GM23338 (cell line): ENCODE measurements around the gene ATP10D. TPM values are rescaled to one million over a fixed set of nuclear protein-coding genes. Genes with fewer than 3 reads are reported as not detected.

ENCODE experiments used
- ATAC-seq: fragments of 200-7000 bp; cut with Tn5 transposase; 3 replicates; pipeline ENCODE4 v1.9.1; 2020
- DNase-seq: peaks from one replicate; pipeline ENCODE4 v3.0.0-alpha.2; 2015; ENCODE audit warnings: low spot score
- H2AFZ ChIP-seq: fragments of 200-600 bp; sonication (generic); 2 replicates; pipeline ENCODE4 v1.8.0; 2016; ENCODE audit warnings: antibody characterized with exemption, mild to moderate bottlenecking, moderate library complexity
- H3F3A ChIP-seq: fragments of 200-600 bp; sonication (generic); replicated peaks from 2 replicates; pipeline ENCODE4 v1.8.0; 2017; ENCODE audit warnings: antibody characterized with exemption, mixed run types, low read depth
- H3K27ac ChIP-seq: fragments of 200-600 bp; sonication (generic); 2 replicates; pipeline ENCODE4 v1.6.1; 2016; ENCODE audit warnings: low read depth
- H3K27me3 ChIP-seq: fragments of 200-600 bp; sonication (generic); 2 replicates; pipeline ENCODE4 v1.8.0; 2016; ENCODE audit warnings: mild to moderate bottlenecking, mixed run types, moderate library complexity; ENCODE audit not compliant: insufficient read depth
- H3K36me3 ChIP-seq: fragments of 200-600 bp; sonication (generic); 2 replicates; pipeline ENCODE4 v1.8.0; 2016; ENCODE audit warnings: mild to moderate bottlenecking; ENCODE audit not compliant: insufficient read depth
- H3K4me1 ChIP-seq: fragments of 200-600 bp; sonication (generic); 2 replicates; pipeline ENCODE4 v1.8.0; 2016; ENCODE audit warnings: mild to moderate bottlenecking, moderate library complexity; ENCODE audit not compliant: insufficient read depth
- H3K4me2 ChIP-seq: fragments of 200-600 bp; sonication (generic); 2 replicates; pipeline ENCODE4 v1.7.1; 2017; ENCODE audit warnings: mixed run types
- H3K4me3 ChIP-seq: fragments of 200-600 bp; sonication (generic); 2 replicates; pipeline ENCODE4 v1.6.1; 2016; ENCODE audit warnings: mixed run types
- H3K79me2 ChIP-seq: fragments of 200-600 bp; sonication (generic); replicated peaks from 2 replicates; pipeline ENCODE4 v1.8.0; 2017; ENCODE audit warnings: mild to moderate bottlenecking; ENCODE audit not compliant: insufficient read depth
- H3K9me2 ChIP-seq: fragments of 200-600 bp; sonication (generic); 2 replicates; pipeline ENCODE4 v1.8.0; 2017; ENCODE audit not compliant: insufficient read depth
- H4K20me1 ChIP-seq: fragments of 200-600 bp; sonication (generic); replicated peaks from 2 replicates; pipeline ENCODE4 v1.8.0; 2017; ENCODE audit warnings: mild to moderate bottlenecking; ENCODE audit not compliant: insufficient read depth
- H3K27ac Mint-ChIP-seq: 2 replicates; pipeline ENCODE4 v1.8.0; 2020; ENCODE audit warnings: inconsistent platforms, mild to moderate bottlenecking, moderate library complexity, mixed read lengths
- H3K27me3 Mint-ChIP-seq: 3 replicates; pipeline ENCODE4 v1.8.0; 2022; ENCODE audit warnings: low read depth, mild to moderate bottlenecking, moderate library complexity, mixed read lengths, inconsistent platforms; ENCODE audit not compliant: insufficient read depth, poor library complexity
- H3K36me3 Mint-ChIP-seq: 3 replicates; pipeline ENCODE4 v1.8.0; 2021; ENCODE audit warnings: low read depth, mild to moderate bottlenecking, inconsistent platforms, moderate library complexity, mixed read lengths
- H3K4me1 Mint-ChIP-seq: 3 replicates; pipeline ENCODE4 v1.8.0; 2020; ENCODE audit warnings: mild to moderate bottlenecking, inconsistent platforms, mixed read lengths
- H3K4me3 Mint-ChIP-seq: 3 replicates; pipeline ENCODE4 v1.8.0; 2021; ENCODE audit warnings: moderate library complexity, mild to moderate bottlenecking, inconsistent platforms, mixed read lengths
- H3K9me3 Mint-ChIP-seq: 3 replicates; pipeline ENCODE4 v1.8.0; 2020; ENCODE audit warnings: moderate library complexity, mild to moderate bottlenecking, inconsistent platforms, mixed read lengths
- ETS1 ChIP-seq: IDR thresholded peaks from 2 replicates; pipeline ENCODE4 v1.6.1; 2016; ENCODE audit warnings: antibody characterized with exemption
- EZH2 ChIP-seq: fragments of 200-600 bp; sonication (generic); IDR thresholded peaks from one replicate; pipeline ENCODE4 v1.8.0; 2017; ENCODE audit warnings: antibody characterized with exemption, mild to moderate bottlenecking, low read depth; ENCODE audit not compliant: unreplicated experiment
- EZH2phosphoT487 ChIP-seq: fragments of 200-600 bp; sonication (generic); IDR thresholded peaks from one replicate; pipeline ENCODE4 v1.8.1; 2018; ENCODE audit warnings: antibody characterized with exemption; ENCODE audit not compliant: unreplicated experiment
- JUNB ChIP-seq: IDR thresholded peaks from one replicate; pipeline ENCODE4 v1.6.1; 2016; ENCODE audit warnings: antibody characterized with exemption; ENCODE audit not compliant: unreplicated experiment
- STAT1 ChIP-seq: IDR thresholded peaks from one replicate; pipeline ENCODE4 v1.6.1; 2016; ENCODE audit warnings: antibody characterized with exemption; ENCODE audit not compliant: unreplicated experiment
- ZNF114 ChIP-seq: fragments of 250-450 bp; sonication (Bioruptor Pico); IDR thresholded peaks from 2 replicates; pipeline ENCODE4 v1.5.0; 2020; ENCODE audit warnings: mild to moderate bottlenecking, moderate library complexity
- ZNF462 ChIP-seq: fragments of 250-450 bp; sonication (Bioruptor Pico); IDR thresholded peaks from 2 replicates; pipeline ENCODE4 v1.5.0; 2020; ENCODE audit warnings: mild to moderate bottlenecking, moderate library complexity
- polyA plus RNA-seq: library from polyadenylated mRNA; unstranded; fragments of >200 nt; fragmentation: Nextera tagmentation; extraction: Ambion mirVana; gene quantifications from 2 replicates; pipeline ENCODE4 v1.2.1, GENCODE V29; 2016
- total RNA-seq: library from RNA; depleted of rRNA; stranded (reverse); fragments of >200 nt; shearing (Covaris generic); gene quantifications from 2 replicates; pipeline ENCODE4 v1.2.3, GENCODE V29; 2014
- TF ChIP-seq, protein P1 (sequence below): IDR thresholded peaks from one replicate; pipeline ENCODE4 v1.6.1; 2018; ENCODE audit warnings: antibody characterized with exemption; ENCODE audit not compliant: unreplicated experiment

Gene ATP10D
- total and polyA plus RNA-seq, 2 experiments from 2014 or later = 4.5 to 4.7 TPM

DNA sequence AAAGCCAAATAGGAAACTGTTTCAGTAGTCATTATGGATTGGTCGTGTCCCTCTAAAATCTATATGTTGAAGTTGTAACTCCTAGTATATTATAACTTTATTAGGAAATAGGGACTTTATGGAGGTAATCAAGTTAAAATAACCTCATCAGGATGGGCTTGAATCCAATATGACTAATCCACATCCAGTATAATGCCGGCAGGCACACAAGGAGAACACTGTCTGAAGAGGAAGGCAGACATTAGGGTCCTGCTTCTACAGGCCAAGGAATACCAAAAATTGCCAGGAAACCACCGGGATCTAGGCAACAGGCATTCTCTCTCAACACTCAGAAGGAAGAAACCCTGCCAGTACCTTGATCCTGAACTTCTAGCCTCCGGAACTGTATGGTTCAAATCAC, 130.3 kb downstream of the ATP10D start:
- Histone ChIP-seq H3K9me2 (no peaks in the 10 kb centered on the region), H3K27me3 (no peaks in the 10 kb centered on the region), H3K4me1 (no peaks in the 10 kb centered on the region), H4K20me1 (no peaks in the 10 kb centered on the region), H3K27ac (no peak overlapping the region), H3K4me3 (no peak overlapping the region), H3K79me2 (no peaks in the 10 kb centered on the region), H3F3A (no peaks in the 10 kb centered on the region), H3K36me3 (no peaks in the 10 kb centered on the region), H3K4me2 (no peak overlapping the region), H2AFZ (no peak overlapping the region)
- no peaks in the 10 kb centered on the region for H3K4me1 Mint-ChIP-seq
- H3K4me3 Mint-ChIP-seq = no peak overlapping the region
- no peak for ATAC-seq
- H3K27ac Mint-ChIP-seq = no peak overlapping the region
- H3K36me3 Mint-ChIP-seq = no peaks in the 10 kb centered on the region; the same call in 2 of the 3 replicates
- DNase-seq = no peak
- H3K9me3 Mint-ChIP-seq = peaks cover 2% of the 10 kb centered on the region; the same call in 1 of the 3 replicates
- no peaks in the 10 kb centered on the region for H3K27me3 Mint-ChIP-seq
- no peak for TF ChIP-seq EZH2
- TF ChIP-seq, protein P1, sequence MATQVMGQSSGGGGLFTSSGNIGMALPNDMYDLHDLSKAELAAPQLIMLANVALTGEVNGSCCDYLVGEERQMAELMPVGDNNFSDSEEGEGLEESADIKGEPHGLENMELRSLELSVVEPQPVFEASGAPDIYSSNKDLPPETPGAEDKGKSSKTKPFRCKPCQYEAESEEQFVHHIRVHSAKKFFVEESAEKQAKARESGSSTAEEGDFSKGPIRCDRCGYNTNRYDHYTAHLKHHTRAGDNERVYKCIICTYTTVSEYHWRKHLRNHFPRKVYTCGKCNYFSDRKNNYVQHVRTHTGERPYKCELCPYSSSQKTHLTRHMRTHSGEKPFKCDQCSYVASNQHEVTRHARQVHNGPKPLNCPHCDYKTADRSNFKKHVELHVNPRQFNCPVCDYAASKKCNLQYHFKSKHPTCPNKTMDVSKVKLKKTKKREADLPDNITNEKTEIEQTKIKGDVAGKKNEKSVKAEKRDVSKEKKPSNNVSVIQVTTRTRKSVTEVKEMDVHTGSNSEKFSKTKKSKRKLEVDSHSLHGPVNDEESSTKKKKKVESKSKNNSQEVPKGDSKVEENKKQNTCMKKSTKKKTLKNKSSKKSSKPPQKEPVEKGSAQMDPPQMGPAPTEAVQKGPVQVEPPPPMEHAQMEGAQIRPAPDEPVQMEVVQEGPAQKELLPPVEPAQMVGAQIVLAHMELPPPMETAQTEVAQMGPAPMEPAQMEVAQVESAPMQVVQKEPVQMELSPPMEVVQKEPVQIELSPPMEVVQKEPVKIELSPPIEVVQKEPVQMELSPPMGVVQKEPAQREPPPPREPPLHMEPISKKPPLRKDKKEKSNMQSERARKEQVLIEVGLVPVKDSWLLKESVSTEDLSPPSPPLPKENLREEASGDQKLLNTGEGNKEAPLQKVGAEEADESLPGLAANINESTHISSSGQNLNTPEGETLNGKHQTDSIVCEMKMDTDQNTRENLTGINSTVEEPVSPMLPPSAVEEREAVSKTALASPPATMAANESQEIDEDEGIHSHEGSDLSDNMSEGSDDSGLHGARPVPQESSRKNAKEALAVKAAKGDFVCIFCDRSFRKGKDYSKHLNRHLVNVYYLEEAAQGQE = no peak
- no peak for TF ChIP-seq ZNF462 (CRISPR knock-in tag)
- no peak for TF ChIP-seq EZH2phosphoT487
- TF ChIP-seq ZNF114 (CRISPR knock-in tag) = no peak
- TF ChIP-seq JUNB = no peak
- TF ChIP-seq ETS1 = no peak
- no peak for TF ChIP-seq STAT1
